ENCODE results near the gene NCAN. TPM values are rescaled to one million over a fixed set of nuclear protein-coding genes. Genes with fewer than 3 reads are reported as not detected.

NCAN gene
- polyA plus RNA-seq, 1 donor from 2014 or later = 52.1 TPM

DNA sequence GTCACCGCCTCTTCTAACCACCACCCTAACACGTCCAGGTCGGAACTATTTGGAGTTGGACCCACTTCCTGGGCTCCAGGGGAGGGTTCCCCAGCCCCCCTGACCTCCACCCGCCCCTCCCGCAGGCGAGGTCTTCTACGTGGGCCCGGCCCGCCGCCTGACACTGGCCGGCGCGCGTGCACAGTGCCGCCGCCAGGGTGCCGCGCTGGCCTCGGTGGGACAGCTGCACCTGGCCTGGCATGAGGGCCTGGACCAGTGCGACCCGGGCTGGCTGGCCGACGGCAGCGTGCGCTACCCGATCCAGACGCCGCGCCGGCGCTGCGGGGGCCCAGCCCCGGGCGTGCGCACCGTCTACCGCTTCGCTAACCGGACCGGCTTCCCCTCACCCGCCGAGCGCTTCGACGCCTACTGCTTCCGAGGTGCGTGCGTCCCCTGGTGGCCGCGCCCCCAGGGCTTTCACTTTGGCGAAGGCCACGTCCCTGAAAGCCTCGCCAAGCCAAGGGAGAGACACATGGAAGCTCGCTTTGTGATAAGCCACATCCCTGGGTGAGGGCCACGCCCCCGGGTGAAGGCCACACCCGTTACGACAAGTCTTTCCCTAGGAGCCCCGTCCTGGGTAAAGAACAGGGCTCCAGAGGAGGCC is 13.2 kb downstream of the NCAN start:
- no peak overlapping the region for H3K4me2 ChIP-seq (ENCODE audit: low read length)
- H3K36me3 ChIP-seq (ENCODE audit: insufficient read depth, low read length) = peaks cover 6% of the 10 kb centered on the region

GRCh38 chr19:19226204-19226603 is 14.4 kb downstream of the NCAN start:
- Histone ChIP-seq H3K36me3 (ENCODE audit: insufficient read depth, low read length) (peaks cover 6% of the 10 kb centered on the region), H3K27me3 (ENCODE audit: insufficient read depth, low read depth, low read length) (no peaks in the 10 kb centered on the region), H2AFZ (ENCODE audit: low read depth, low read length) (no peak overlapping the region), H3K27ac (ENCODE audit: low read length) (no peak overlapping the region), H3K9ac (ENCODE audit: low read length) (no peak overlapping the region), H3F3A (ENCODE audit: insufficient read depth, low read length, poor library complexity, severe bottlenecking) (no peaks in the 10 kb centered on the region), H3K4me2 (ENCODE audit: low read length) (no peak overlapping the region), H3K79me2 (replicated peaks; ENCODE audit: insufficient read depth, low read length) (no peaks in the 10 kb centered on the region), H3K9me3 (ENCODE audit: low read length) (no peaks in the 10 kb centered on the region), H3K4me3 (ENCODE audit: low read length) (no peak overlapping the region), H4K20me1 (ENCODE audit: insufficient read depth) (no peaks in the 10 kb centered on the region), H3K9me2 (ENCODE audit: insufficient read depth, low read length) (no peaks in the 10 kb centered on the region)
- TF ChIP-seq MXI1 (conservative IDR thresholded peaks at IDR 0.05; ENCODE audit: poor library complexity, severe bottlenecking) (no peak), POLR2AphosphoS5 (IDR thresholded peaks at IDR 0.05) (no peak), EP300 (conservative IDR thresholded peaks at IDR 0.05; ENCODE audit: poor library complexity, severe bottlenecking) (no peak)

More for the DNA sequence above, 13.2 kb downstream of the NCAN start:
- Histone ChIP-seq H3F3A (ENCODE audit: insufficient read depth, low read length, poor library complexity, severe bottlenecking) (no peaks in the 10 kb centered on the region), H2AFZ (ENCODE audit: low read depth, low read length) (no peak overlapping the region), H4K20me1 (ENCODE audit: insufficient read depth) (no peaks in the 10 kb centered on the region), H3K9me3 (ENCODE audit: low read length) (no peaks in the 10 kb centered on the region), H3K27ac (ENCODE audit: low read length) (no peak overlapping the region), H3K9me2 (ENCODE audit: insufficient read depth, low read length) (no peaks in the 10 kb centered on the region), H3K27me3 (ENCODE audit: insufficient read depth, low read depth, low read length) (no peaks in the 10 kb centered on the region), H3K79me2 (replicated peaks; ENCODE audit: insufficient read depth, low read length) (no peaks in the 10 kb centered on the region), H3K4me3 (ENCODE audit: low read length) (no peak overlapping the region), H3K9ac (ENCODE audit: low read length) (no peak overlapping the region)
- TF ChIP-seq, protein P1, sequence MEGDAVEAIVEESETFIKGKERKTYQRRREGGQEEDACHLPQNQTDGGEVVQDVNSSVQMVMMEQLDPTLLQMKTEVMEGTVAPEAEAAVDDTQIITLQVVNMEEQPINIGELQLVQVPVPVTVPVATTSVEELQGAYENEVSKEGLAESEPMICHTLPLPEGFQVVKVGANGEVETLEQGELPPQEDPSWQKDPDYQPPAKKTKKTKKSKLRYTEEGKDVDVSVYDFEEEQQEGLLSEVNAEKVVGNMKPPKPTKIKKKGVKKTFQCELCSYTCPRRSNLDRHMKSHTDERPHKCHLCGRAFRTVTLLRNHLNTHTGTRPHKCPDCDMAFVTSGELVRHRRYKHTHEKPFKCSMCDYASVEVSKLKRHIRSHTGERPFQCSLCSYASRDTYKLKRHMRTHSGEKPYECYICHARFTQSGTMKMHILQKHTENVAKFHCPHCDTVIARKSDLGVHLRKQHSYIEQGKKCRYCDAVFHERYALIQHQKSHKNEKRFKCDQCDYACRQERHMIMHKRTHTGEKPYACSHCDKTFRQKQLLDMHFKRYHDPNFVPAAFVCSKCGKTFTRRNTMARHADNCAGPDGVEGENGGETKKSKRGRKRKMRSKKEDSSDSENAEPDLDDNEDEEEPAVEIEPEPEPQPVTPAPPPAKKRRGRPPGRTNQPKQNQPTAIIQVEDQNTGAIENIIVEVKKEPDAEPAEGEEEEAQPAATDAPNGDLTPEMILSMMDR (IDR thresholded peaks at IDR 0.05; ENCODE audit: poor library complexity, severe bottlenecking) = no peak
- TF ChIP-seq RAD21 (conservative IDR thresholded peaks at IDR 0.05) (no peak), MXI1 (conservative IDR thresholded peaks at IDR 0.05; ENCODE audit: poor library complexity, severe bottlenecking) (no peak), EZH2 (IDR thresholded peaks at IDR 0.05; ENCODE audit: borderline replicate concordance, insufficient read depth, low read length, poor library complexity, severe bottlenecking) (no peak), EP300 (conservative IDR thresholded peaks at IDR 0.05; ENCODE audit: poor library complexity, severe bottlenecking) (no peak), TAF1 (IDR thresholded peaks at IDR 0.05; ENCODE audit: low read depth) (no peak), POLR2AphosphoS5 (IDR thresholded peaks at IDR 0.05) (no peak), SMC3 (conservative IDR thresholded peaks at IDR 0.05; ENCODE audit: poor library complexity) (no peak)
- TF ChIP-seq, protein P2, sequence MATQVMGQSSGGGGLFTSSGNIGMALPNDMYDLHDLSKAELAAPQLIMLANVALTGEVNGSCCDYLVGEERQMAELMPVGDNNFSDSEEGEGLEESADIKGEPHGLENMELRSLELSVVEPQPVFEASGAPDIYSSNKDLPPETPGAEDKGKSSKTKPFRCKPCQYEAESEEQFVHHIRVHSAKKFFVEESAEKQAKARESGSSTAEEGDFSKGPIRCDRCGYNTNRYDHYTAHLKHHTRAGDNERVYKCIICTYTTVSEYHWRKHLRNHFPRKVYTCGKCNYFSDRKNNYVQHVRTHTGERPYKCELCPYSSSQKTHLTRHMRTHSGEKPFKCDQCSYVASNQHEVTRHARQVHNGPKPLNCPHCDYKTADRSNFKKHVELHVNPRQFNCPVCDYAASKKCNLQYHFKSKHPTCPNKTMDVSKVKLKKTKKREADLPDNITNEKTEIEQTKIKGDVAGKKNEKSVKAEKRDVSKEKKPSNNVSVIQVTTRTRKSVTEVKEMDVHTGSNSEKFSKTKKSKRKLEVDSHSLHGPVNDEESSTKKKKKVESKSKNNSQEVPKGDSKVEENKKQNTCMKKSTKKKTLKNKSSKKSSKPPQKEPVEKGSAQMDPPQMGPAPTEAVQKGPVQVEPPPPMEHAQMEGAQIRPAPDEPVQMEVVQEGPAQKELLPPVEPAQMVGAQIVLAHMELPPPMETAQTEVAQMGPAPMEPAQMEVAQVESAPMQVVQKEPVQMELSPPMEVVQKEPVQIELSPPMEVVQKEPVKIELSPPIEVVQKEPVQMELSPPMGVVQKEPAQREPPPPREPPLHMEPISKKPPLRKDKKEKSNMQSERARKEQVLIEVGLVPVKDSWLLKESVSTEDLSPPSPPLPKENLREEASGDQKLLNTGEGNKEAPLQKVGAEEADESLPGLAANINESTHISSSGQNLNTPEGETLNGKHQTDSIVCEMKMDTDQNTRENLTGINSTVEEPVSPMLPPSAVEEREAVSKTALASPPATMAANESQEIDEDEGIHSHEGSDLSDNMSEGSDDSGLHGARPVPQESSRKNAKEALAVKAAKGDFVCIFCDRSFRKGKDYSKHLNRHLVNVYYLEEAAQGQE (IDR thresholded peaks at IDR 0.05; ENCODE audit: borderline replicate concordance) = no peak

Data from neural cell (in vitro differentiated cells).